T47D (cell line): ENCODE data around the gene PLEKHS1.
A peak's percentile ranks its signal among the peaks of the same experiment; 100 is the strongest.

ENCODE experiments used
- DNase-seq, 2 experiments: peaks; one replicate each; pipeline versions ENCODE4 v3.0.0 to v3.0.0-alpha.2; 2011 to 2012; ENCODE audit warnings: low read depth in 1 of 2, low spot score in 1 of 2
- JUND ChIP-seq: IDR thresholded peaks from 2 replicates; pipeline ENCODE4 v1.6.1; 2012; ENCODE audit warnings: low read depth
- in situ Hi-C: cut with HindIII; loops from 2 replicates; pipeline ENCODE4 v1.10.0; 2016; ENCODE audit warnings: low sequenced_read_pairs, low pct_unique_long_range_greater_than_20kb

PLEKHS1 gene

GRCh38 chr10:113718969-113719822, 32.3 kb upstream of the PLEKHS1 start:
- DNase-seq, result no peak
- in situ Hi-C loops, result no loop called here
- no peak for TF ChIP-seq JUND

DNA sequence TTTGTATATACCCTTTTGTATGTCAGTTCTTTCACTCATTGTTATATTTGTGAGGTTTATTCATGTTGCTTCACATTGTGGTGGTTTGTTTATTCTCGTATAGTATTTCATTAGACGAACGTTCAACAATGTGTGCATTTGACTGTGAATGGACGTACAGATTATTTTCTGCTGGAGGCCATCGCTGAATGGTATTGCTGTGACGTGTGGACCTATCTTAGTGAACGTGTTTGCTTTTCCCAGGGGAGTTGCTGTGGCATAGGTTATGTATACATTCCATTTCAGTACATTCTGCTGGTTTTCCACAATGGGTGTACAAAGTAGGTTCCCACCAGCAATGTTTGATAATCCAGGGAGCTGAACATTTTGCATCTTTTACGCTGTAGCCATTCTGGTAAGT, 31.1 kb upstream of the PLEKHS1 start:
- no peak for TF ChIP-seq JUND
- in situ Hi-C loops, result no loop called here
- DNase-seq, result peak in 1 of 2 experiments; percentile 50

- no peak for DNase-seq
- no peak for TF ChIP-seq JUND
- in situ Hi-C loops, result no loop called here
Observed at GRCh38 chr10:113732160-113732881, 19.2 kb upstream of the PLEKHS1 start.

DNA sequence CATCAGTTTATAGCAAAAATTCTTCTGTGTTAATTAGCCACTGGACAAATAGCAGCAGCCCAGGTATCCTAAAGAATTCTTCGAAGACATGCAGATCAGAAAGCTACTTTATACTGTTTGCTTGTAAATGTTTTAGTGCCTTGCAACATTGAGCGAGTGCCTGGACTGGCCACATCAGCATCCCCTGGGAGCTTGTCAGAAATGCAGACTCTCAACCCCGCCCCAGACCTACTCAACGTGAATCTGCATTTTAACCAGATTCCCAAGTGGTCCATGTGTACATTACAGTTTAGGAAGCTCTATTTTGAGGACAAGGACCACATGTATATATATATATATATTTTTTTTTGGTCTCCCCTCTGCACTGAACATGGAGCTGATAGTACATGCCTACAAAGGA, 18.5 kb upstream of the PLEKHS1 start:
- in situ Hi-C loops, result no loop called here
- TF ChIP-seq JUND, result no peak
- DNase-seq, result no peak

GRCh38 chr10:113733635-113734034, 17.8 kb upstream of the PLEKHS1 start:
- in situ Hi-C loops, result no loop called here
- TF ChIP-seq JUND, result no peak
- no peak for DNase-seq

DNA sequence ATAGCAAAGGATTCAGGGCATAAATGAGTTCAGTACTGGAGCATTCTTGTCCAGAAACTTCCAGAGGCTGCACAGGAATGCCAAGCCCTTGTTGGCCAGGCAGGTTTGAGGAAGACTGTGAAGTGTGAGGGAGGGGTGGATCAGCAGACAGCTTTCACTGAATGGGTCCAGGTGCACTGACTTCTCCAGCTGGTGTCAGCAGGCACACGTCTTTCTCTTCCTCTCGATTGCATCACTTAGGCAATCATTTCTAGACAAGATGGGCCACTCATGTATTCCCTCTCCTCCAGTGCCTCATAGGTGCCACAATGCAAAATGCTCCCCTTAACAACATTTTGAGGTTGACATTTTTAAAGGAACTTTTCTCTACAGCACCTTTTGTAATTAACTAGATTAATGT, 15.6 kb upstream of the PLEKHS1 start:
- no peak for TF ChIP-seq JUND
- in situ Hi-C loops, result no loop called here
- peak in 1 of 2 experiments; percentile 67 for DNase-seq

- in situ Hi-C loops, result no loop called here
Observed at GRCh38 chr10:113736576-113736975, 14.9 kb upstream of the PLEKHS1 start.

DNA sequence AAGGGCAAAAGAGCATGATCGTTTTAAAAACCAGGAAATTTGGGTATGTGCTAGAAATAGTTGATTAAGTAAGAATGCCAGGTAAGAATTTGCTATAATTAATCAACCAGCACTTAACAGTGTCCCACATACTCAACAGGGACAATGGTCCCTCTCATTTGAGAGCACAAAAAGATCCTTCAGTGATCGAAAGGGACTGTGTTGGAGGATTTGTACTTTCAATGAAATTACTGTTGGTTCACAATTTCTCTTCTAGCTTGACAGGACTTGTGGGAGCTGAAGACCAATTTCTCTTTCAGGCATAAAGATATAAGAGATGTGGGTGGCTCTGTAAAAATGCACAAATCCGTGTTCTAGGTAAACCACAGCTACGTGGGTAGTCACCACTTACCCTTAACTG, 12.5 kb upstream of the PLEKHS1 start:
- no peak for DNase-seq
- TF ChIP-seq JUND, result no peak
- in situ Hi-C loops, result no loop called here

More at GRCh38 chr10:113736576-113736975, 14.9 kb upstream of the PLEKHS1 start:
- TF ChIP-seq JUND, result no peak
- peak in 1 of 2 experiments; percentile 37 for DNase-seq

GRCh38 chr10:113739577-113739976, 11.9 kb upstream of the PLEKHS1 start:
- in situ Hi-C loops, result no loop called here
- no peak for TF ChIP-seq JUND
- DNase-seq, result no peak

GRCh38 chr10:113740850-113741249, 10.6 kb upstream of the PLEKHS1 start:
- in situ Hi-C loops, result no loop called here
- no peak for DNase-seq
- no peak for TF ChIP-seq JUND

- no peak for DNase-seq
- in situ Hi-C loops, result no loop called here
- TF ChIP-seq JUND, result no peak
Observed at GRCh38 chr10:113742466-113742865, 9.0 kb upstream of the PLEKHS1 start.

- DNase-seq, result no peak
- in situ Hi-C loops, result no loop called here
Observed at GRCh38 chr10:113743594-113743993, 7.9 kb upstream of the PLEKHS1 start.

GRCh38 chr10:113745374-113745773, 6.1 kb upstream of the PLEKHS1 start:
- TF ChIP-seq JUND, result no peak
- in situ Hi-C loops, result no loop called here
- no peak for DNase-seq

More at GRCh38 chr10:113743594-113743993, 7.9 kb upstream of the PLEKHS1 start:
- TF ChIP-seq JUND, result no peak
